ENCODE measurements around the gene GLRB. TPM values are rescaled to one million over a fixed set of nuclear protein-coding genes. Genes with fewer than 3 reads are reported as not detected.

GLRB gene
- total RNA-seq (2022) (7.6 and 9.1 TPM in 2 replicates), Bru-seq, nascent RNA (percentile 50 among the genes with signal in this experiment), BruChase-seq, experiment 1, labeled RNA remaining after a 6-hour chase (percentile 46 among the genes with signal in this experiment), BruChase-seq, experiment 2, labeled RNA remaining after a 2-hour chase (percentile 45 among the genes with signal in this experiment)
- long read RNA-seq, transcript GLRB-201 (10 exons, 3,126 nt) = major isoform, 18 of 25 reads
- long read RNA-seq, partial matches to known transcripts = 3 of 25 reads
- long read RNA-seq, other reads (novel, unspliced or antisense) = 1 of 25 reads

DNA sequence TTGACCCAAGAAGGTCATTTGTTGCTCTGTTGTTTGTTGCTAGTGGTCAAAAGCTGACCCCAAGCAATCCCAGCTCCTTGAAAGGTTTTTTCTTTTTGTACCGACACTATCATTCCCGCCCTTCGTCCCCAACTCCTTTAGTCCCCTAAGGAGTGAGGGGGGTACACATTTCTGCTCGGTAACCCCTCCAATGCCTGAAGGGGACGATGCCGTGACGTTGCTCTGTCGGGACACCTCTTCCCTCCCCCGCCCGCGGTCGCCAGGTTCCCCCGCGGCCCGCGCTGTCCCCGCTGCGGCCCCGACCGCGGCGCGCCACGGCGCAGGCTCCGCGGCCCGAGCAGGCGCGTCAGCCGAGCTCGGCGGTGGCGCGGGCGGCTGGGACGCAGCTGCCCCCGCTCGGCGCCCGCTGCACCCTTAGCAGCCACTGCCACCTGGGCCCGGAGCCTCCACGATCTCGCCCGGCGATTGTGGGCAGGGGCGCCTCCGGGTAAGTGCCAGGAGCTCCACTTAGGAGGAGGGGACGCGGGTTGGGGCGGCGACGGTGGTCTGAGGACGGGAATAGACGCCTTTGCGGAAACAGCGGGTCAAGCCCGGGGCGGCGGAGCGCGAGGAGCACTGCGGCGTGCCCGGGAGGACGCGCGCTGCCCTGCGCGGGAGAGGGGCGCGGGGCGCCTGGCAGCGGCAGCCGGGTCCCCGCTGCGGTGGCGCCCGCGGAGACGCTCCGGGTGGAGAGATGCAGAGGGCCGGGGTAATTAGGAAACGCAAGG is at the start of gene GLRB:
Gene GLRB (plus strand): TSS at position 340 of the 767 bp plus-strand sequence. CDS start 1,875 bp downstream, outside the sequence.
- peaks cover 17% of the 10 kb centered on the region for H3K36me3 Mint-ChIP-seq (ENCODE audit: insufficient read depth, unreplicated experiment)
- intact Hi-C loops (cut with micrococcal nuclease; ENCODE audit: unreplicated experiment) = no loop called here
- TF ChIP-seq, protein P1, sequence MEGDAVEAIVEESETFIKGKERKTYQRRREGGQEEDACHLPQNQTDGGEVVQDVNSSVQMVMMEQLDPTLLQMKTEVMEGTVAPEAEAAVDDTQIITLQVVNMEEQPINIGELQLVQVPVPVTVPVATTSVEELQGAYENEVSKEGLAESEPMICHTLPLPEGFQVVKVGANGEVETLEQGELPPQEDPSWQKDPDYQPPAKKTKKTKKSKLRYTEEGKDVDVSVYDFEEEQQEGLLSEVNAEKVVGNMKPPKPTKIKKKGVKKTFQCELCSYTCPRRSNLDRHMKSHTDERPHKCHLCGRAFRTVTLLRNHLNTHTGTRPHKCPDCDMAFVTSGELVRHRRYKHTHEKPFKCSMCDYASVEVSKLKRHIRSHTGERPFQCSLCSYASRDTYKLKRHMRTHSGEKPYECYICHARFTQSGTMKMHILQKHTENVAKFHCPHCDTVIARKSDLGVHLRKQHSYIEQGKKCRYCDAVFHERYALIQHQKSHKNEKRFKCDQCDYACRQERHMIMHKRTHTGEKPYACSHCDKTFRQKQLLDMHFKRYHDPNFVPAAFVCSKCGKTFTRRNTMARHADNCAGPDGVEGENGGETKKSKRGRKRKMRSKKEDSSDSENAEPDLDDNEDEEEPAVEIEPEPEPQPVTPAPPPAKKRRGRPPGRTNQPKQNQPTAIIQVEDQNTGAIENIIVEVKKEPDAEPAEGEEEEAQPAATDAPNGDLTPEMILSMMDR (IDR thresholded peaks at IDR 0.05; ENCODE audit: unreplicated experiment) = no peak
- CTCF ChIA-PET = interaction anchor here (0.6 to 1.0 kb wide), 2 partner anchors 13 to 16 kb away, joined by 3 to 4 read pairs; no protein-coding TSS in a partner anchor
- H3K27ac Mint-ChIP-seq (ENCODE audit: unreplicated experiment) = peak within 1 kb of the TSS; percentile 71
- peaks cover 22% of the 10 kb centered on the region for H3K4me1 Mint-ChIP-seq (ENCODE audit: low read depth, unreplicated experiment)
- H3K4me3 Mint-ChIP-seq (ENCODE audit: low read depth, unreplicated experiment) = peak within 1 kb of the TSS; percentile 95
- H3K9me3 Mint-ChIP-seq (ENCODE audit: low read depth, unreplicated experiment) = no peaks in the 10 kb centered on the region
- no peaks in the 10 kb centered on the region for H3K27me3 Mint-ChIP-seq (ENCODE audit: unreplicated experiment)
- DNase-seq = peak; percentile 27
- BruUV-seq (replicated peaks) = no TSS peak

DNA sequence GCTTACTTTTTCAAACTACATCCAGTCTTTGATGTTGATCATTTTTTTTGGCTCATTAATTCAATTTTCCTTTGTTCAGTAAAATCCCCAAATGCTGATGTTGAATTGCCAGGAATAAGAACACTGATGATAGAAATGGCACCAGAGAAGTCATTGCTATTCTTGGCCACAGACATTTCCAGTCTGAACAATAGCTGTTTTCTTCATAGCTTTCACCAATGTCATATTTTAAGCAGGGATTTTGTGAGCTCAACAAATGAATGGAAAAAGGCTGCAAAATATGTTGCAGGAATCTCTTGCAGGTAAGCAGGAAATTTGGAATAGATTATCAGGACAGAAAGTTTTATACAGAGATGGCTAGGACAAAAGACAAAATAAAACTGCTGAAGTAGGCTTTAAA is 40.5 kb upstream of the GLRB start:
- Mint-ChIP-seq H3K9me3 (ENCODE audit: low read depth, unreplicated experiment) (no peaks in the 10 kb centered on the region), H3K4me3 (ENCODE audit: low read depth, unreplicated experiment) (no peak overlapping the region), H3K4me1 (ENCODE audit: low read depth, unreplicated experiment) (no peaks in the 10 kb centered on the region), H3K27me3 (ENCODE audit: unreplicated experiment) (no peaks in the 10 kb centered on the region), H3K36me3 (ENCODE audit: insufficient read depth, unreplicated experiment) (no peaks in the 10 kb centered on the region), H3K27ac (ENCODE audit: unreplicated experiment) (no peak overlapping the region)
- intact Hi-C loops (cut with micrococcal nuclease; ENCODE audit: unreplicated experiment) = no loop called here
- DNase-seq = no peak
- CTCF ChIA-PET = interaction anchor here (0.8 kb wide), 1 partner anchor 32 kb away, joined by 5 read pairs; no protein-coding TSS in a partner anchor
- TF ChIP-seq, protein P1 (IDR thresholded peaks at IDR 0.05; ENCODE audit: unreplicated experiment) = no peak
- BruUV-seq (replicated peaks) = no TSS peak

DNA sequence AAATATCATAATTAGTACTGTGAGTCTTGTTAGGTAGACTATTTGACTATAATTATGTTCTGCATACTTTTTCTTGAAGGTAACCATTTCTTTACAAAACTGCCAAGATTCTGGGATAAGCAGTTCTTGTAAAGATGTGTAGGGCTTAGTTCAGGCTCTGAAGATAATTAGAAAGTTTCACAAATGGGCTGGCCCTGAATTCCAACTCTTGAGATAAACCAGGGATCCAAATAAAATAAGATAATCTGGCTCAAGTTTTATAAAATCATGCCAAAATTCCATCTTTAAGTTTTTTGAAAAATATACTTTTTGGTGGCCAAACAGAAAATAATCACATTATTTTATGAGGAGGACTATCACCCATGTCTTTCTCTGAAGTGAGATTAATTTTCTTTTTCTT is 35.5 kb upstream of the GLRB start:
- H3K9me3 Mint-ChIP-seq (ENCODE audit: low read depth, unreplicated experiment) = no peaks in the 10 kb centered on the region
- CTCF ChIA-PET = no interaction called here
- intact Hi-C loops (cut with micrococcal nuclease; ENCODE audit: unreplicated experiment) = loop anchor here (10.0 kb wide), 1 partner anchor 266 kb away; no protein-coding TSS in a partner anchor
- DNase-seq = no peak
- no TSS peak for BruUV-seq (replicated peaks)
- H3K4me1 Mint-ChIP-seq (ENCODE audit: low read depth, unreplicated experiment) = peaks cover 12% of the 10 kb centered on the region
- H3K27me3 Mint-ChIP-seq (ENCODE audit: unreplicated experiment) = no peaks in the 10 kb centered on the region
- H3K27ac Mint-ChIP-seq (ENCODE audit: unreplicated experiment) = no peak overlapping the region
- no peaks in the 10 kb centered on the region for H3K36me3 Mint-ChIP-seq (ENCODE audit: insufficient read depth, unreplicated experiment)
- TF ChIP-seq, protein P1 (IDR thresholded peaks at IDR 0.05; ENCODE audit: unreplicated experiment) = no peak
- H3K4me3 Mint-ChIP-seq (ENCODE audit: low read depth, unreplicated experiment) = no peak overlapping the region

DNA sequence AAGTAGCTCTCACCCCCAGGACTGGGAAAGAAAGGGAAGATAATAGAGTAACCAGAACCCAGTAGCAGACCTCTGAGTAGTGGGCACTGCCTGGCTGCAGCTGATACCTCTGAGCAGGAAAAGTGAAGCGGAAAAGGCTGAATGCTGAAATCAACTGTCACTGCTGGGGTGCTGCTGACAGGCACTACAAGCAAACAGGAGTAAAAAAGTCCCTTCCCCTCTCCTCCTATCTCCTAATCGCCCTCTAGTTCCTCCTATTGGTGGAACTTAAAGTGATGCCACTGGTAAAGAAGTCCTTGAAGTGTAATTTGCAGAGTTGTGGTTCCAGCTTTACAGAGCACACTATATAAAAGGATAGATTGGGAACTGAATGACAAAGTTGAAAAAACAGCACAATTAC is 32.8 kb upstream of the GLRB start:
- DNase-seq = peak; percentile 5
- no peaks in the 10 kb centered on the region for H3K36me3 Mint-ChIP-seq (ENCODE audit: insufficient read depth, unreplicated experiment)
- no peaks in the 10 kb centered on the region for H3K9me3 Mint-ChIP-seq (ENCODE audit: low read depth, unreplicated experiment)
- TF ChIP-seq, protein P1 (IDR thresholded peaks at IDR 0.05; ENCODE audit: unreplicated experiment) = no peak
- BruUV-seq (replicated peaks) = no TSS peak
- CTCF ChIA-PET = interaction anchor here (1.3 kb wide), 1 partner anchor 568 kb away, joined by 4 read pairs; no protein-coding TSS in a partner anchor
- peaks cover 23% of the 10 kb centered on the region for H3K4me1 Mint-ChIP-seq (ENCODE audit: low read depth, unreplicated experiment)
- no peaks in the 10 kb centered on the region for H3K27me3 Mint-ChIP-seq (ENCODE audit: unreplicated experiment)
- H3K4me3 Mint-ChIP-seq (ENCODE audit: low read depth, unreplicated experiment) = no peak overlapping the region
- intact Hi-C loops (cut with micrococcal nuclease; ENCODE audit: unreplicated experiment) = loop anchor here (10.0 kb wide), 1 partner anchor 268 kb away; no protein-coding TSS in a partner anchor
- no peak overlapping the region for H3K27ac Mint-ChIP-seq (ENCODE audit: unreplicated experiment)

All from Calu3 (cell line).